Activated naive CD4-positive, alpha-beta T cell (primary cell): Measurements from ENCODE around the gene SMIM1.

ENCODE experiments used
- DNase-seq, 4 experiments: peaks; one replicate each; lab custom pipeline; 2025; lab: John Stamatoyannopoulos, UW

The SMIM1 gene

DNA sequence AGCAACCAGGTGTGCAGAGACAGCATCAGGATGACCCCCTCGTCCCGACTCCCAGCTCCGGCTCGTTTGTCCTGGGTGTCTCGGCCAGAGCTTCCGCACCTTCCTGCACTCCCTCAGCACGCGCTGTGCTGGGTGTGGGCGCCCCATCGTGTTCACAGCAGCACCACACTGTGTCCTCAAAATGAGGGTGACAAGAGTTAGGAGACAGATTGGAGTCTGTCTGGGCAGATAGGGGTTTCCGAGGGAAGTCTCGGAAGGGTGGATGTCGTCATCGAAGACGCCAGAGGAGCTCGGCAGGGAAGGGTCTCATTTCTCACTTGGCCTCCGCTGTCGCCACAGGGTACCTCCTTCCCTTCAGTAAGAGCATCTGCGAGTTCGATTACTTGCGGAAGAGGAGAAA, 16.2 kb upstream of the SMIM1 start:
- no peak for DNase-seq

DNA sequence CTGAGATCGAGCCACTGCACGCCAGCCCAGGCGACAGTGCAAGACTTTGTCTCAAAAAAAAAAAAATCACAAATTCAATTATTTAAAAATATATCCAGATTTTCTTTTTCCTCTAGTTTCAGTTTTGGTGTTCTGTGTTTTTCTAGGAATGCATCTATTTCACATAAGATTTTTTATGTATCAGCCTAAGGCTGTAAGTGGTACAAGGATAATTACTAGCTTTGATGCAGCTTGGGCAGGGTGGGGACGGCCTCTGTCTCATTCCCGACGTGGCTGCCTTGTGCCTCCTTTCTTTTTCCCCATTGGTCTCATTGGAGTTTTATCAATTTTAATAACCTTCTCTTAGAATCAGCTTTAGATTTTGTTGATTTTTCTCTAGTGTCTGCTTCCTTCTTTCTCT, 13.4 kb upstream of the SMIM1 start:
- DNase-seq: no peak

DNA sequence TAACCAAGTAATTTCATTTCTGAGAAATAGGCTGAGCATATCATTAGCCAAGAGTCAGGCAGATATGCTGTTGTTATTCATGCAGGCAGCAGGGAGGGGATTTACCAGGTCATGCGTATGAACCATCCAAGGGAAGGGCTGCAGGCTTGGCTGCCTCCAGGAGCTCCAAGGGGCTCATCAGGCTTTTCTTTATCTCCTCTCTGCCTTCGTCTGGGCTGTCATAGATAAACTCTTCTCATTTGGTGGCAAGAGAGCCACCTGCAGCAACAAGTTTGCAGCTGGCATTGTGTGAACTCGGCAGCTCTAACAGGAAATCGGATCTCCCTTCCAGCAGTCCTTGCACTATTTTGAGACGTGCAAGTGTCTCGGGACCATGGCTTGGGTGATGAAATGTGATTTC, 12.8 kb upstream of the SMIM1 start:
- DNase-seq: no peak

DNA sequence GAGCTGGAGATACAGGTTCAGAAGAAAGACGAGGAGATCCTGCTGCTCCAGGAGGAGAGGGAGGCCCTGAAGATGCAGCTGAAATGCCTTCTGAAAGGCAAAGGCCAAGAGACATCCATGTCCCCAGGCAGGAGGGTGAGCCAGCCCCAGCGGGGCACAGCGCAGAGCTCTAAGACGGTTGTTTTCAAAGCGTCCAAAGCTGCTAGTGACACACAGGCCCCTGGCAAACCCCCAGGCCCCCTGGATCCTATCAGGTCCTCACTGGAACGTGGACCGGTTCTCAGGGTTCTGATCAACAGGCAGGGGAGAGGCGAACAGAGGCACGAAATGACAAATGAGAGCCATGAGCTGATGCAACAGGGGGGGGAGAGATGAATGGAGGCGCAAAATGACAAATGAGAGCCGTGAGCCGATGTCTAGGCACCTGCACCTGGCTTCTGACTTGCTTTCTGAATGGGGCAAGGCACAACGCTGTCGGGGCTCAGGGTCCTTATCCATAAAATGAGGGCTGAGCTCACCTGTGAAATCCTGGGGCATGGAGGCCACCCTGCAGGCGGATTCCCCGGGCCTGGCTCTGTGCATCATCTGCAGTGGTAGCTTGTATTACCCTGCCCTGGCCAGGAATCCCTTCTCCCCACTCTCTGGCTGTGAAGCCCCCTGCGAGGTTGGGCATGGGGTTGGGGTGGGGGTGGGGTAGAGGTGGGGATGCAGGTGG, 11.1 kb upstream of the SMIM1 start:
- no peak for DNase-seq

DNA sequence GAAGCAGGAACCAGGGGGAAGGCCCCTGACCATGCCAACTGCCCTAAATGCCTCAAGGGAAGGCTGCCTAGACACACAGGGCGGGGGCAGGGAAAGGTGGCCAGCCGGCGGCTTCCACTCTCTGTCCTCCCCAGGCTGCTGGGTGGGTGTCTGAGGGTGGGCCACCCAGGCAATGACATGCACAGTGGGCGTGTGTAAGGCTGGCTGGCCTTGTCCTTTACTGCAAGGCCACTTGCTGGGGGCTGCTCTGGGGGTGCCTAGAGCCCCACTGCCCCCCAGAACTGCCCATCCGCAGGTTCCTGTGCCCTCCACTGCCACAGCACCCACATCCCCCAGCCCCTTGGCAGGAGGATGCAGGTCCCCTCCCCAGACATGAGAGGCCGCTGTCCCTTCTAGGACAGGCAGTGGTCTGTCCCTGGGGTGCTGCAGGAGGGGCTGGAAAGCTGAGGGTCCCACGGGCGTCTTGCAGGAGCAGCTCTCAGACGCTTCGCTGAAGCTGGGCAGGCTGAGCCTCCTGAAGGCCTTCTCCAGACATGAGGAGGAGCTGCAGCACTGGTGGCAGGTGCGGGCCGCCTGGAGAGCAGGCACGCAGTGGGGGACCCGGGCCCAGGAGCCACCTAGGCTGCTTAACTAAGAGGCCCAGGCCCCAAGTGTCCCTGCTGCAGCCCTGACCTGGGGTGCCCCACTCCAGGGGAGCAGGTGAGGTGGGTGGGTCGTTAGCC, 10.2 kb upstream of the SMIM1 start:
- no peak for DNase-seq

DNA sequence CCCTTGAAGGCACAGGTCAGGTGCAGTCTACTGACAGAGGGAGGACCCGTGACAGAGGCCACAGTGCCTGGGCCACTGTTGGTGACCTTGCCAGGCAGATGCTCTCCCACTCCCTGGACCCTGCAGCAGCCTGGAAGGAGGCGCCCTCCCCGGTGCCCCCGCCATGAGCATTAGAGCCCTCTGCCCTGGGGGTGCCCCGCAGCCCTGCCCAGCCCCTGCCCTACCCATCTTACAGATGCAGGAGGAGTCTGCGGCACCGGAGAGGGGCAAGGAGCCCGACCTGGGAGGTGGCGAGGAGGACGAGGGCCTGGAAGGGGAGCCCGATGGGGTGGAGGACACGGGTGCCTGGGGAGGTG, 9.7 kb upstream of the SMIM1 start:
- DNase-seq: no peak

DNA sequence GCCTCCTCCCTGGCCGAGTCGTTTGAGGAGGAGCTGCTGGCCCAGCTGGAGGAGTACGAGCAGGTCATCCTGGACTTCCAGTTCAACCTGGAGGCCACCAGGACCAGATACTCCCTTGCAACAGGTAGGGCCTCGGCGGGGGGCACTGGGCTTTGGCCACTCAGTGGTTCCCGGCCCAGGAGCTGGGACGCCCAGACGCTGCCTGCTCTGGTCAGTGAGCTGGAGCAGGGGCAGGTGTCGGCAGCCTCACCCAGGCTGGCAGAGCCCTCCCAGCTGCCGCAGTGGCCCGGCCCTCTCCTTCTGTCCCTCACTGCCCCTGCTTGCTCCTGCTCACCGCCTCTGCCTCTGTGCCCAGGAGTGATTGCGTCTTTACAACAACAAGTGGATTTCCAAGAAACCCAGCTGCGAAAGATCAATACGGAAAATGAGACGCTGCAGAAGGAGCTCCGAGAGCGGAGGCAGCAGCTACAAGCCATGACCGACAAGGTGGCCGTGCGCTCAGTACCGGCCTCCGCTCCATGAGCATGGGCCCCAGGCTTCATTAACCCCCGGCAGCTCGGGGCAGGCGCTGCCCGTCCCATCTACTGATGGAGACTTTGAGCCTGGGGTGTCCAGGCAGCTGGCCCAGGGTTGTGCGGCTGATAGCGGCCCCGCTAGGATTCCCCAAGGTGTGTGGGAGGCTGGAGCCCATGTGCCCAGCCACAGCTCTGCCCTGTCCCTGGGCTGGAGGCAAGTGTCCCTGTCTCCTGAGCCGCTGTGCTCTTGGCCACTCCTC, 9.0 kb upstream of the SMIM1 start:
- DNase-seq: no peak

DNA sequence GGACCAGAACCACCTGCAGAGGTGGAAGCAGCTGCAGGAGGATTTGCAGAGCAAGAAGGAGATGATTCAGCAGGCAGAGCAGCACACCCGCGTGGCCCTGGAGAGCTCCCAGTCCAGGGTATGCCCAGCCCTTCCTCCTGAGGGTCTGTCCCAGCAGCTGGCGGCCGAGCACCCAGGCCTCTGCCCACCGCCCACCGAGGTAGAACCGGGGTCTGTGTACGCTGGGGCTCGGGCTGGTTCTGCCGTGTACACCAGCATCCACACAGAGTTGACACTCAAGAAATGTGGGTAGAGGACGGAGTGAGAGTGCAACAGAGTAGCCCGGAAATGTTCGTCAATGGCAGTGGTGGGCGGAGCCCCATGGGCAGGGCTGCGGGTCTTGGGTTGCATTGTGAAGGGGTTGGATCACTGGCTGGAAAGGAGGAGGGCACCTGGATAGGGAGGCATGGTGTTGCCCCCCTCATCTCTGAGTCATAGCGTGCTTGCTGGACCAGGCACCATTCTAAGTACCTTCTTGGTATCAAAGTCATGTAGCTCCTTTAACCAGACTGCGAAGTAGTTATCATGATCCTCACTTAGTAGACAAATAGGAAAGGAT, 5.1 kb upstream of the SMIM1 start:
- no peak for DNase-seq

DNA sequence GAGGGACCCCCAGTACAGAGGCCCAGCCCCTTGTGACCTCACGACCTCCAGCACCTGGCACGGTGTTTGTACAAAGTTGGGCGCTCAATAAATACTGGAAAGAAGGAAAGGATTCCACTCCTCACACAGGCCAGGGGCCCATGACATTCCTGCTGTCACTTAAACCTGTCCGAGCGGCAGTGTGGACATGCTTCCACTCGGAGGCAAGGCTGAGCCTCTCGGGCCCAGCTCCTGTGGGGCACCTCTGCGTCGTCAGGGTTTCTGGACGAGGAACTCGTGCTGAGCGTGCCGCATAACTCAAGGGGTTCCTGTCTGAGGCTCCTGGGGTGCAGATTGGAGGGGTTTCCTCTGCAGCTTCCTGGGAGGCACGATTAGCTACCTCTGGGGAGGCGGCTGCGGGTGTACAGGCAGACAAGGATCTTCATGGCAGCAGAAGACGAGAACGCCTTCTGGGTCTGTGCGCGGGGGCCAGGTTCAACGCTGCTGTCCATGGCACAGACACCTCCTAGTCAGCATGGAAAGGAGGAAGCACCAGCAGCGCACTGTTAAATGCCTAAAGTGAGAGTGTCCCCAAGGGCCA, 3.6 kb upstream of the SMIM1 start:
- no peak for DNase-seq

DNA sequence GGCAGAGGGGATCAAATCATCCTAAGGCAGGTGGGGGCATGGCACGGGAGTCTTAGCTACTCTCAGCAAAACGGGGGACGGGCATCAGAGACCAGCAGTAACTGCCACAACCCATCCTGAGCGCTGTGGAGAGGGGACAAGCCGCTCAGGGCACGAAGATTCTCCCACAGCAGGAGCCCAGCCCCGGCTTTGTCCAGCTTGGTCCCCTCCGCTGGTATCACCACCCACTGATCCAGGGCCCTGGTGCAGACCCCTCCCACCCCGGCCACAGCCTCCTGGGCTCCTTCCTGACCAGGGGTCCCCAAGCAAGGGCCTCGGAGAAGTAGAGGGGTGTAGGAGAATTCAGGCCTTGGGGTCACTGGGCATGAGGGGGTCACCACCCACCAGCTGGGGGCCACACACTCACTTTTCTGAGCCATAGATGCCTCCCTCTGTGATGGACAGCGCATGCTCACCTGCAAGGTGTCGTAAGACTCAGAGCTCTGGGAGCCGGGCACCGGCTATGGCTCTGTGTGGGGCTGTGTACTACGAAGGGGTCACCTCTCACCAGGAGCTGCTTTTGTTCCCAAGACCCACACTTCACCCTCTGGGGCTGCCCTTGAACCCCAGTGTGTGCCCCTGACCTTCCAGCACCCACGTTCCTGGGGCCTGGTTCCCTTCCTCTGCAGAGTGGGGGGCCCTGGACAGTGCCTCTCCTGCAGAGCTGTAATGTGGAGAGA, 2.3 kb upstream of the SMIM1 start:
- no peak for DNase-seq

DNA sequence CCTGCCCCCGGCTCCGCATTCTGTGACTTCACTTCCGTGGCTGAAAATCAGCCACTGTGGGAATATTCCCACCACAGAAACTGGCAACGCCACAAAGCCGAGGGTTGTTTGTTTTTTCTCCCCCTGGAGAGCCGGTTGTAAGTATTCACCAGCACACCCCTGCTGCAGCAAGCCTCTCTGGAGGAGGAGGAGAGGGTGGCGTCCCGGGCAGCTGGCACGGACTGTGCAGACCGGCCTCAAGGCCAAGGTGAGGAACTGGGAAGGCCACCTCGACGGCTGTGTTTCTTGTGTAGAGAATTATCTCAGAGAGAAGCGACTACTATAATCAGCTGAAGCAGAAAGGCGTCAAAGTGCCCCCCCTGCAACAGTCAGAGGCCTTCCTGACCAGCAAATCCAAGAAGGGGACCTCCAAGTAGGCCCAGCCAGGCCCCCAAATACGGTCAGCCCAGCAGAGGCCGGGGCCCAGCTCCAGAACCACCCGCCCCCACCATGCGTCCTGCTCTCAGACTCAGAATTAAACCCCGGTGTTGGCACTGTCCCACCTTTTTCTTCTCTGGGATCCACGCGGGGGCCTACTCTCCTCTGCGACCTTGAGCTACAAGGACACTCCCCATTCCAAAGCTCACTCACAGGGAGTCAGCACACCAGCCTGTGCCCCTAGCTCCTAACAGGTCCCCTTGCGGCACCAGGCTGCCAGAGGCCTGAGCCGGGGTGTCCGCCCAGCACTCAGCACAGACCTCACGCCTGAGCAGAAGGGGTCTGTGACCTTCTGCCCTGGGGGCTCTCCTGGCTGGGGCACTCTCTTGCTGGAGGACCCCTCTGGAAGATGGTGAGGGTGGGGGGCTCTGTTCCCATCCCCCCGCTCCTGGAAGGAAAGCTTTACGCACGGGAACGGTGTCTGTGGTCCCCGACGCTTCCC, 1.2 kb upstream of the SMIM1 start:
- no peak for DNase-seq

DNA sequence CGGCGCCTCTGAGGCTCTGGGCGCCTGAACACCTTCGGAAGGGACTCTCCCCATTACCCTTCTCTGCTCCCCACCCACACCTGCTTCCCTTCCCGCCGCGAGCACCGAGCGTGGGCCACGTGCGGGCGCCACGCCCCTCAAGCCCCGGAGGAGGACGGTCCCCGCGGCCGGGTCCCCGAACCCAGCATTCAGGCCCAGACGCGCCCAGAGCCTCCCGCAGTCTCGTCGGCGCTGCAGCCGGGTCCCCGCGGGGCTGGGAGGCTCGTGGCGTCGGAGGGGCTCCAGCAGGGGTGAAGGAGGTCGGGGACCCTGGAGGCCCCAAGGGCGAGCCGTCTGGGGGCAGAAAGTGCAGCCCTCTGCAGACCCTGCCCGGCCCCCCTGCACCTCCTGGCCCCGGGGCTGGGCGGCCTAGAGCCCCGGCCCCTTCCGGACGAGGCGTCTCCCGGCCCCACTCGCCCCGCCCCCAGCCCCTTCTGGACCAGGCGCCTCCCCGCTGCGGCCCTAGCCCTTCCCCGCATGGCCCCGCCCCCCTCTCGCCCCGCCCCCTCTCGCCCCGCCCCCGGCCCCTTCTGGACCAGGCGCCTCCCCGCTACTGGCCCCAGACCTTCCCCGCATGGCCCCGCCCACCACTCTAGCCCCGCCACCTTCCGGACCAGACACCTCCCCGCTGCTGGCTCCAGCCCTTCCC, 378 bp upstream of the SMIM1 start:
- DNase-seq: peak; percentile 54 to 86 (median 80)

DNA sequence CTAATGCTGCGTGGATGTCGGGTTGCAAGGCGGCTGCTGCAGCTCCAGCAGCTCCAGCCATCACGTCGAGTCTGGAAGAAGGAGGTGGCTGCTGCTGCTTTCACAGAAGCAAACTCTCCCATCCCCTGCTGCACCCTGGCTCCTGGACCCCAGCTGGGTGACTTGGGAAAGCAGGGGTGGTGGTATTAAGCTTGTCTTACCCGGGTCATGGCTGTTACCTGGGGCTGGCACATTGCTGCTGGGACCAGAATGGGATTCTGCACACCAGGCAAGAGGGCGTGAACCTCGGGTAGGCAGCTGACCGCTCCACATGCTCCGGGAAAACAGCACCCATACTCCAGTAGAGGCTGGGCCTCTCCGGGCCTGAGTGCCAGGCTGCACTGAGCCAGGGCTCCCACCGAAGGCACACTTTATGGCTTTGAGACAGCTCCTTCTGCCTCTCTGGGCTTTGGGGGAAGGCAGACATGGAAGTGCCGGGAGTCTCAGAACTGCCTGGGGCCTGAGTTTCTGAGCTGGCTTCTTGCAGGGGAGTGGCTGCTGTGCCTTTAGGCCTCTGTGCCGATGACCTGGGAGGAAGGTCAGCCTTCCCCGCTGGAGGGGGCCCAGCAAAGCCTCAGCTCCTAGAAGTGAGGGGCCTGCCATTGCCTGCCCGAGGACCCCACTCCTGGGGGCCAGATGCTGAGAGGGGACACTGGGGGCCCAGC, 1.2 kb downstream of the SMIM1 start:
- no peak for DNase-seq

DNA sequence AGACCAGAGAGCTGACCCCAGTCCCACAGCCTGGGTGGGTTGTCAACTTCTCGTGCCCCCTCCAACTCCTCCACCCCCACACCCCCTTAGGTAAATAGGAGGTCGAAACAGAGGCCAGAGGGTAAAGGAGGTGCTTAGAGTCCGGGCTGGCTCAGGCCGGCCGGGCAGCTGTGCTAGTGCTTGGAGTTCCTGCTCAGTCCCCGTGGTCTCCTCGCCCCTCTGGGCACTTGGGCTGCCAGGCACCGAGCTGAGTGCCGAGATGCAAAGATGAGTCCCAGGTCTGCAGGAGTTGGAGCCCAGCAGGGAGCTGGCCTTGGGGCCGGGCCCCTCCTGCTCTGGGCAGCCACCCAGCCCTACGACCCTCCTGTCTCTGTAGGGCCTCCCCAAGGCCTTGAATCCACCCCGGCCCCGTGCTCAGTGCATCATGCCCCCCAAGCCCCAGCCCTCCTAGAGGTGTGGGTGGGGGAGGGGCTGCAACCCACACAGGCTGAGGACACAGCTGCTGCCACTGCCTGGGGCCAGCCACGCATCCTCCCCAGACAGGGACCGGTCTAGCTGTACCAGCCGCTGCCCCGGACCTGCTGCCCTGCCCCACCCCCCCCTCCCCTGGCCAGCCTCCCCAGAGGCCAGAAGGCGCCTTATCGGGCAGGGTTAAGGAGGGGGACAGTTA, 1.9 kb downstream of the SMIM1 start:
- no peak for DNase-seq

DNA sequence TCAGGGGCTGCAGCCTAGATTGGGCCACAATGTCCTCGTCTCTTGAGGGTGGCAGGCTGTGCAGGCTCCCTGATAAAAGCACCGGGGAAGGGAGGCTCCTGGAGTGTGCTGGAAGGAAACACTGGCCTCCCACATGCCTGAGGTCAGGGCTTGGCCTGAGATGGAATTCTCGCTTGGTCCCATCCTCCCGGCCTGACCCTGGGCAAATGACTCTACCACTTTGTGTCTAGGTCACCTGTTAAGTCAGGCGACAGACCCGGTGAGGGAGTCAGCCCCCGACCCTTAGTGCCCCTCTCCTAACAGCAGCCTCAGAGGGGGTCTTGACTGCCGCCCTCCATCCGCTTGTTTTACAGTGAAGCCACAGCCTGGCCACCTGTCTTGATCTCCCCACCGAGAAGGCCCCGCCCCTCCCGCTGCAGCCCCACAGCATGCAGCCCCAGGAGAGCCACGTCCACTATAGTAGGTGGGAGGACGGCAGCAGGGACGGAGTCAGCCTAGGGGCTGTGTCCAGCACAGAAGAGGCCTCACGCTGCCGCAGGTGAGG, 2.5 kb downstream of the SMIM1 start:
- no peak for DNase-seq

DNA sequence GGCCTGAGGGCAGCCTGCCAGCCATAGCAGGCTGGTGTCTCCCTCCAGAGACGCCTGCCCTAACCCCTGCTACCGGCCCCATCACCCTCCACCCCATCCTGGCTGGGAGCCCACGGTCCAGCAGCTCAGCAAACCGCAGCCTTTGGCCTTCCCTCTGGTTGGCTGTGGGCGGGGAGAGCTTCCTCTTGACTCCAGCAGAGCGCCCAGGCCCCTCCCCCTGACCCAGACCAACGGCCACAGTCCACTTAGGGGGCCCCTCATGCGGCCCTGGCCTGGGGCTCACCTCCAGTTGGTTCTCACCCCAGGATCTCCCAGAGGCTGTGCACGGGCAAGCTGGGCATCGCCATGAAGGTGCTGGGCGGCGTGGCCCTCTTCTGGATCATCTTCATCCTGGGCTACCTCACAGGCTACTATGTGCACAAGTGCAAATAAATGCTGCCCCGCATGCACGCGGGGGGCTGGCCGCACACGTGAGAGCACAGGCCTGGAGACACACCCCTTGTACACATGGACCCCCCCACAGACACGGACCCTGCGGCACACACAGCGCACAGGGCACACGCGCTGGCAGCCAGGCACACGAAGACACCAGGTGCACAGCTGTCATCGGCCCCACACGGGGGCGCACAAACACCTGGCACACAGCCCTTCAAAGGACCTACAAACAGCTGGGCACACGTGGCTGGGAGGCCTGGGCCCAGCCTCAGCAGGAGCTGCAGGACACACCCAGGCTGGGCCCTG, 3.1 kb downstream of the SMIM1 start:
- peak in 2 of 4 experiments; percentile 12 to 31 for DNase-seq

DNA sequence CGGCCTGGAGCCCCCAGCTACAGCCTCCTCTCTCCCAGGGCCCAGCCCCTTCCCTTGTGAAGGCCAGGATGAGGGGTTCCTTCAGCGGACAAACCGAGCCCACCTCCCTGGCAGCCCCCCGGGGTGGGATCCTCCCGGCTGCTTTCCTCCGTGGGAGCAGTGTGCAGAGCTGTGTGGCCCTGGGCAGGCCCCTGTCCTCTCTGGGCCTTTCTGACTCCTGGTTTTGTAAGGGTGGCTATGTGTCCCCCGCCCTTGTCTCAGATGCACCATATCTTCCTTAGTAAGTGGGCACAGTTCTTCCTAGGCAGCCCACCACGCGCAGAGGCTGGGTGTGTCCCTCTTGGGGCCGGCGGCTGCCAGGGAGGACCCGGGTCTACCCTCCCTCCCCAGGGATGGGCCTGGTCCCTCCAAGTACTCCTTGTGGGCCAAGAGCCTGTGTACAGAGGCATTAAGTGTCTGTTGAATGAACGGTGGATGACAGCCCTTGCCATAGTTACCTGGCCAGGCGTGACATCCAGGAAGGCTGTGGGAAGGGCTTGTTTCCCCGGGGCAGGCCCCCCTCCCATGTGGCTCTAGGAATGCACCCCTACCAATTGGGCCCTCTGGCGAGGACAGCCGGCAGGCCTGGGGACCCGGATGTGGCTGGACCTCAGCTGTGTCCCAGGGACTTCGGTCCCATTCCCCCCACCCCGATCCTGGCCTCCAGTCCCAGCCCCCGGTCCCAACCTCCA, 3.8 kb downstream of the SMIM1 start:
- no peak for DNase-seq
